H9 (cell line): ENCODE measurements around the gene TLE5. TPM values are rescaled to one million over a fixed set of nuclear protein-coding genes. Genes with fewer than 3 reads are reported as not detected.

Experiments used
- DNase-seq: peaks from one replicate; pipeline ENCODE4 v3.0.0-alpha.2; 2017
- H2AFZ ChIP-seq: one replicate; pipeline ENCODE4 v1.6.1; 2013; ENCODE audit warnings: mild to moderate bottlenecking, low read length, control low read depth, moderate library complexity
- H2AK5ac ChIP-seq: 2 replicates; pipeline ENCODE4 v1.6.1; 2013; ENCODE audit warnings: low read length, control low read depth, mixed read lengths; ENCODE audit not compliant: insufficient read length
- H2BK120ac ChIP-seq: one replicate; pipeline ENCODE4 v1.6.1; 2013; ENCODE audit warnings: low read depth, mild to moderate bottlenecking, low read length, control low read depth, inconsistent platforms; ENCODE audit not compliant: poor library complexity, severe bottlenecking
- H2BK12ac ChIP-seq: 2 replicates; pipeline ENCODE4 v1.6.1; 2013; ENCODE audit warnings: low read length, control low read depth, mixed read lengths, low read depth; ENCODE audit not compliant: insufficient read length
- H2BK15ac ChIP-seq: 2 replicates; pipeline ENCODE4 v1.6.1; 2013; ENCODE audit warnings: low read depth, low read length, control low read depth
- H2BK20ac ChIP-seq: one replicate; pipeline ENCODE4 v1.6.1; 2013; ENCODE audit warnings: low read depth, mild to moderate bottlenecking, low read length, control low read depth, inconsistent platforms; ENCODE audit not compliant: poor library complexity, severe bottlenecking
- H2BK5ac ChIP-seq: 2 replicates; pipeline ENCODE4 v1.6.1; 2013; ENCODE audit warnings: low read length, control low read depth, mixed read lengths; ENCODE audit not compliant: insufficient read length
- H3K14ac ChIP-seq: 2 replicates; pipeline ENCODE4 v1.6.1; 2013; ENCODE audit warnings: low read length, control low read depth; ENCODE audit not compliant: insufficient read depth
- H3K18ac ChIP-seq: 2 replicates; pipeline ENCODE4 v1.6.1; 2013; ENCODE audit warnings: low read depth, mild to moderate bottlenecking, mixed read lengths, low read length, control low read depth; ENCODE audit not compliant: insufficient read length
- H3K23ac ChIP-seq: 2 replicates; pipeline ENCODE4 v1.6.1; 2013; ENCODE audit warnings: low read length, control low read depth, mixed read lengths, low read depth; ENCODE audit not compliant: insufficient read length
- H3K23me2 ChIP-seq: 2 replicates; pipeline ENCODE4 v1.6.1; 2013; ENCODE audit warnings: low read depth, mild to moderate bottlenecking, mixed read lengths, low read length, control low read depth; ENCODE audit not compliant: insufficient read length, poor library complexity, severe bottlenecking
- H3K27ac ChIP-seq: 2 replicates; pipeline ENCODE4 v1.5.1; 2013; ENCODE audit warnings: low read length, control low read depth, mixed read lengths, low read depth; ENCODE audit not compliant: insufficient read length
- H3K27me3 ChIP-seq: 2 replicates; pipeline ENCODE4 v1.6.1; 2013; ENCODE audit warnings: low read length, control low read depth, inconsistent platforms; ENCODE audit not compliant: insufficient read depth
- H3K4ac ChIP-seq: 2 replicates; pipeline ENCODE4 v1.6.1; 2013; ENCODE audit warnings: low read depth, mild to moderate bottlenecking, control low read depth, inconsistent platforms, low read length, moderate library complexity
- H3K4me1 ChIP-seq: 2 replicates; pipeline ENCODE4 v1.6.1; 2013; ENCODE audit warnings: low read length, control low read depth, inconsistent platforms; ENCODE audit not compliant: insufficient read depth
- H3K4me2 ChIP-seq: 2 replicates; pipeline ENCODE4 v1.6.1; 2013; ENCODE audit warnings: low read length, control low read depth, mixed read lengths; ENCODE audit not compliant: insufficient read length, insufficient read depth
- H3K56ac ChIP-seq: 2 replicates; pipeline ENCODE4 v1.6.1; 2013; ENCODE audit warnings: low read depth, mild to moderate bottlenecking, mixed read lengths, low read length, control low read depth; ENCODE audit not compliant: insufficient read length
- H3K79me1 ChIP-seq: 2 replicates; pipeline ENCODE4 v1.6.1; 2013; ENCODE audit warnings: low read depth, mild to moderate bottlenecking, moderate library complexity, low read length, control low read depth, inconsistent platforms; ENCODE audit not compliant: insufficient read depth, poor library complexity, severe bottlenecking
- H3K79me2 ChIP-seq: 2 replicates; pipeline ENCODE4 v1.6.1; 2013; ENCODE audit warnings: low read length, control low read depth, inconsistent platforms; ENCODE audit not compliant: insufficient read depth
- H3K9ac ChIP-seq: 2 replicates; pipeline ENCODE4 v1.6.1; 2013; ENCODE audit warnings: low read length, control low read depth, mixed read lengths; ENCODE audit not compliant: insufficient read length; ENCODE audit errors: extremely low read depth
- H3K9me3 ChIP-seq: one replicate; pipeline ENCODE4 v1.6.1; 2013; ENCODE audit warnings: low read depth, low read length, inconsistent platforms; ENCODE audit not compliant: control insufficient read depth
- H3T11ph ChIP-seq: one replicate; pipeline ENCODE4 v1.6.1; 2013; ENCODE audit warnings: mild to moderate bottlenecking, low read length, control low read depth, inconsistent platforms
- H4K20me1 ChIP-seq: one replicate; pipeline ENCODE4 v1.6.1; 2013; ENCODE audit not compliant: control insufficient read depth, insufficient read length, insufficient read depth
- H4K5ac ChIP-seq: 2 replicates; pipeline ENCODE4 v1.6.1; 2013; ENCODE audit warnings: low read depth, mild to moderate bottlenecking, mixed read lengths, low read length, control low read depth; ENCODE audit not compliant: insufficient read length
- H4K8ac ChIP-seq: replicated peaks from 2 replicates; pipeline ENCODE4 v1.6.1; 2013; ENCODE audit warnings: low read length, control low read depth, mixed read lengths, low read depth; ENCODE audit not compliant: insufficient read length
- H4K91ac ChIP-seq: 2 replicates; pipeline ENCODE4 v1.6.1; 2013; ENCODE audit warnings: low read depth, mild to moderate bottlenecking, moderate library complexity, mixed read lengths, low read length, control low read depth; ENCODE audit not compliant: insufficient read length
- H3K27ac Mint-ChIP-seq, 3 experiments: 2 replicates in 2 of 3; 3 replicates in 1 of 3; pipeline ENCODE4 v1.8.0; 2020 to 2021; ENCODE audit warnings: mixed read lengths in 3 of 3, mild to moderate bottlenecking in 1 of 3, moderate library complexity in 1 of 3
- H3K27me3 Mint-ChIP-seq: 2 replicates; pipeline ENCODE4 v1.8.0; 2021; ENCODE audit warnings: low read depth, mild to moderate bottlenecking, moderate library complexity, mixed read lengths
- H3K36me3 Mint-ChIP-seq, 3 experiments: 2 replicates in 2 of 3; 3 replicates in 1 of 3; pipeline ENCODE4 v1.8.0; 2020 to 2021; ENCODE audit warnings: low read depth in 3 of 3, mixed read lengths in 3 of 3; ENCODE audit not compliant: insufficient read depth in 1 of 3
- H3K4me1 Mint-ChIP-seq, 2 experiments: 2 replicates each; pipeline ENCODE4 v1.8.0; 2020; ENCODE audit warnings: mixed read lengths in 2 of 2
- H3K4me3 Mint-ChIP-seq, 2 experiments: 2 replicates in 1 of 2; 3 replicates in 1 of 2; pipeline ENCODE4 v1.8.0; 2020 to 2021; ENCODE audit warnings: mild to moderate bottlenecking in 2 of 2, mixed read lengths in 2 of 2, moderate library complexity in 1 of 2
- H3K9me3 Mint-ChIP-seq, 2 experiments: 2 replicates in 1 of 2; 3 replicates in 1 of 2; pipeline ENCODE4 v1.8.0; 2020; ENCODE audit warnings: mild to moderate bottlenecking in 2 of 2, mixed read lengths in 2 of 2, moderate library complexity in 1 of 2
- WGBS: extraction: QIAGEN DNeasy Blood & Tissue Kit; methylation state at CpG from one replicate; pipeline ENCODE4 v1.1.7; 2013; ENCODE audit warnings: missing lambda C conversion rate, low lambda C conversion rate, mixed read lengths; ENCODE audit not compliant: insufficient read length; ENCODE audit errors: extremely low coverage; 5-methylcytosine and 5-hydroxymethylcytosine counted together
- total RNA-seq: library from RNA; stranded (reverse); gene quantifications from 2 replicates; pipeline ENCODE4 v1.2.1, GENCODE V29; 2021
- TF ChIP-seq, protein P1 (sequence below): fragments of 200-600 bp; sonication (generic); conservative IDR thresholded peaks from 3 replicates; pipeline ENCODE4 v1.8.0; 2021; ENCODE audit warnings: antibody characterized with exemption, mild to moderate bottlenecking

Gene TLE5
- total RNA-seq, 1 experiment from 2014 or later, result 221 TPM

DNA sequence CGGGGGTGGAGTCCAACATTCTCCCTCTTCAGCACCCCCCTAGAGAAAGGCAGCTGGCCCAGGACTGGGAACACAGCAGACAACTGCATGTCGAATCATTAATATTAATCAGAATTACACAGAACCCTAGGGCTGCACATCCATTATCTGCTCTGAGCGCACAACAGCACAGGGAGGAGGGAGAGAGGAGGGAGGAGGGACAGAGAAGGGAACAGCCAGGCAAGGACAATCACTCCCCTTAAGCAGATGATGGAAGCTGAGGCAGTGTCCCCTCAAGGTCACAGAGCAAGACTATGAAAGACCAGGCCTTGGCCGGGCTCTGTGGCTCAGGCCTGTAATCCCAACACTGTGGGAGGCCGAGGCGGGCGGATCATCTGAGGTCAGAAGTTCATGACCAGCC is 59.2 kb downstream of the TLE5 start:
- Histone ChIP-seq H3K23ac (no peak overlapping the region), H3K9me3 (no peaks in the 10 kb centered on the region), H2BK12ac (no peak overlapping the region), H2BK120ac (no peak overlapping the region), H3T11ph (no peak overlapping the region), H3K14ac (no peak overlapping the region), H3K23me2 (no peaks in the 10 kb centered on the region), H3K4me2 (no peak overlapping the region), H3K27me3 (no peaks in the 10 kb centered on the region), H2AFZ (no peak overlapping the region), H3K4ac (no peak overlapping the region), H2BK15ac (no peak overlapping the region), H4K8ac (no peak overlapping the region), H3K79me2 (no peaks in the 10 kb centered on the region), H3K9ac (no peak overlapping the region), H3K18ac (no peak overlapping the region), H3K79me1 (no peaks in the 10 kb centered on the region), H4K5ac (no peak overlapping the region), H2BK5ac (no peak overlapping the region), H3K27ac (no peak overlapping the region), H4K91ac (no peak overlapping the region), H3K4me1 (no peaks in the 10 kb centered on the region), H2AK5ac (no peak overlapping the region), H2BK20ac (no peak overlapping the region), H3K56ac (no peak overlapping the region), H4K20me1 (no peaks in the 10 kb centered on the region)
- H3K36me3 Mint-ChIP-seq, result peaks cover 0 to 3% (median 0%) of the 10 kb centered on the region in 3 experiments; a peak in 1 of 7 replicates
- no CpG with 5 or more reads among the region's 7 CpGs for WGBS
- TF ChIP-seq, protein P1, sequence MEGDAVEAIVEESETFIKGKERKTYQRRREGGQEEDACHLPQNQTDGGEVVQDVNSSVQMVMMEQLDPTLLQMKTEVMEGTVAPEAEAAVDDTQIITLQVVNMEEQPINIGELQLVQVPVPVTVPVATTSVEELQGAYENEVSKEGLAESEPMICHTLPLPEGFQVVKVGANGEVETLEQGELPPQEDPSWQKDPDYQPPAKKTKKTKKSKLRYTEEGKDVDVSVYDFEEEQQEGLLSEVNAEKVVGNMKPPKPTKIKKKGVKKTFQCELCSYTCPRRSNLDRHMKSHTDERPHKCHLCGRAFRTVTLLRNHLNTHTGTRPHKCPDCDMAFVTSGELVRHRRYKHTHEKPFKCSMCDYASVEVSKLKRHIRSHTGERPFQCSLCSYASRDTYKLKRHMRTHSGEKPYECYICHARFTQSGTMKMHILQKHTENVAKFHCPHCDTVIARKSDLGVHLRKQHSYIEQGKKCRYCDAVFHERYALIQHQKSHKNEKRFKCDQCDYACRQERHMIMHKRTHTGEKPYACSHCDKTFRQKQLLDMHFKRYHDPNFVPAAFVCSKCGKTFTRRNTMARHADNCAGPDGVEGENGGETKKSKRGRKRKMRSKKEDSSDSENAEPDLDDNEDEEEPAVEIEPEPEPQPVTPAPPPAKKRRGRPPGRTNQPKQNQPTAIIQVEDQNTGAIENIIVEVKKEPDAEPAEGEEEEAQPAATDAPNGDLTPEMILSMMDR, result no peak
- DNase-seq, result no peak
- no peak overlapping the region for H3K4me3 Mint-ChIP-seq
- peaks cover 0 to 12% of the 10 kb centered on the region in 2 experiments; a peak in 2 of 4 replicates for H3K4me1 Mint-ChIP-seq
- peaks cover 7% of the 10 kb centered on the region; the same call in 1 of the 2 replicates for H3K27me3 Mint-ChIP-seq
- no peak overlapping the region for H3K27ac Mint-ChIP-seq
- peaks cover 0 to 3% of the 10 kb centered on the region in 2 experiments; a peak in 3 of 5 replicates for H3K9me3 Mint-ChIP-seq

Other genes starting within 250 kb of the TLE5 start
- gene ZNF554, start 242.6 kb downstream of the TLE5 start, total RNA-seq, result 5.9 and 6.6 TPM in 2 replicates
- gene ZNF555, start 221.0 kb downstream of the TLE5 start, total RNA-seq, result 7.5 and 7.8 TPM in 2 replicates
- not detected in 2 replicates for gene ZNF556, start 195.2 kb downstream of the TLE5 start, total RNA-seq
- 7.8 and 8.8 TPM in 2 replicates for gene ZNF57, start 161.6 kb downstream of the TLE5 start, total RNA-seq
- gene ZNF77, start 117.5 kb downstream of the TLE5 start, total RNA-seq, result 4.3 and 4.6 TPM in 2 replicates
- gene TLE6, start 84.9 kb downstream of the TLE5 start, total RNA-seq, result 1.1 and 1.7 TPM in 2 replicates
- gene TLE2, start 33.2 kb downstream of the TLE5 start, total RNA-seq, result 3.1 and 4.2 TPM in 2 replicates
- gene GNA11, start 31.9 kb upstream of the TLE5 start, total RNA-seq, result 23.1 and 24.0 TPM in 2 replicates
- 0.20 TPM in 1 of 2 replicates, not detected in the other for gene GNA15, start 73.5 kb upstream of the TLE5 start, total RNA-seq
- not detected in 2 replicates for gene S1PR4, start 116.3 kb upstream of the TLE5 start, total RNA-seq
- gene NCLN, start 123.4 kb upstream of the TLE5 start, total RNA-seq, result 94.8 and 100 TPM in 2 replicates
- gene CELF5, start 162.2 kb upstream of the TLE5 start, total RNA-seq, result 4.8 TPM in 2 replicates